GM12878 (cell line): ENCODE data around the gene DAPK3. TPM values are rescaled to one million over a fixed set of nuclear protein-coding genes. Genes with fewer than 3 reads are reported as not detected.

Experiments used
- CREB1 ChIP-seq: IDR thresholded peaks from 2 replicates; pipeline ENCODE4 v1.6.1; 2012; ENCODE audit warnings: low read depth, mild to moderate bottlenecking, inconsistent platforms
- DPF2 ChIP-seq: fragments of 450-650 bp; IDR thresholded peaks from 2 replicates; pipeline ENCODE4 v1.6.1; 2017; ENCODE audit warnings: mild to moderate bottlenecking
- EGR1 ChIP-seq, 2 experiments: IDR thresholded peaks; 1 replicate in 1 of 2; 2 replicates in 1 of 2; pipeline ENCODE4 v1.6.1; 2011 to 2012; ENCODE audit warnings: low read depth in 2 of 2, low read length in 2 of 2, borderline replicate concordance in 1 of 2, mild to moderate bottlenecking in 1 of 2, moderate library complexity in 1 of 2
- EZH2 ChIP-seq: IDR thresholded peaks from 2 replicates; pipeline ENCODE4 v1.6.1; 2012; ENCODE audit warnings: low read depth, mild to moderate bottlenecking, control low read depth, inconsistent platforms, low read length, borderline replicate concordance; ENCODE audit not compliant: control insufficient read depth
- MEF2A ChIP-seq: IDR thresholded peaks from 2 replicates; pipeline ENCODE4 v1.6.1; 2011; ENCODE audit warnings: low read depth, mild to moderate bottlenecking, low read length, moderate library complexity; ENCODE audit not compliant: insufficient read depth
- PAX5 ChIP-seq: IDR thresholded peaks from 2 replicates; pipeline ENCODE4 v1.6.1; 2011; ENCODE audit warnings: low read depth, low read length, borderline replicate concordance
- RAD21 ChIP-seq: IDR thresholded peaks from 2 replicates; pipeline ENCODE4 v1.6.1; 2011; ENCODE audit warnings: mild to moderate bottlenecking, low read depth, low read length, moderate library complexity; ENCODE audit not compliant: insufficient read depth
- RAD51 ChIP-seq: fragments of 450-650 bp; IDR thresholded peaks from 2 replicates; pipeline ENCODE4 v1.6.1; 2016; ENCODE audit warnings: moderate library complexity, mild to moderate bottlenecking, inconsistent platforms
- RUNX3 ChIP-seq: IDR thresholded peaks from 2 replicates; pipeline ENCODE4 v1.6.1; 2012; ENCODE audit warnings: low read length, inconsistent platforms
- SUZ12 ChIP-seq: fragments of 200-600 bp; sonication (generic); IDR thresholded peaks from one replicate; pipeline ENCODE4 v1.6.1; 2018; ENCODE audit warnings: antibody characterized with exemption, mild to moderate bottlenecking; ENCODE audit not compliant: unreplicated experiment
- YY1 ChIP-seq: IDR thresholded peaks from 2 replicates; pipeline ENCODE4 v1.6.1; 2011; ENCODE audit warnings: low read depth, mild to moderate bottlenecking, low read length
- ZNF207 ChIP-seq: fragments of 450-650 bp; IDR thresholded peaks from 2 replicates; pipeline ENCODE4 v1.6.1; 2014; ENCODE audit warnings: antibody characterized with exemption, mild to moderate bottlenecking, borderline replicate concordance
- ZNF384 ChIP-seq: IDR thresholded peaks from 2 replicates; pipeline ENCODE4 v1.6.1; 2012; ENCODE audit warnings: low read depth, mild to moderate bottlenecking, low read length, improper control_type of control experiment, borderline replicate concordance
- ZZZ3 ChIP-seq: IDR thresholded peaks from 2 replicates; pipeline ENCODE4 v1.6.1; 2011; ENCODE audit warnings: low read depth; ENCODE audit not compliant: control insufficient read depth, insufficient read length
- polyA plus RNA-seq, 11 experiments: library from polyadenylated mRNA; depleted of rRNA in 4 of 11; unstranded in 6 of 11; stranded (reverse) in 5 of 11; fragments of >200 nt; fragmentation: Nextera tagmentation in 4 of 11; fragmentation: Illumina TruSeq in 1 of 11; extraction: Ambion mirVana in 4 of 11; extraction: Trizol in 1 of 11; gene quantifications; 1 replicate in 1 of 11; 2 replicates in 10 of 11; pipeline versions ENCODE4 v1.2.1 to v1.2.3, GENCODE V29; 2011 to 2016; ENCODE audit warnings: inconsistent platforms in 2 of 11, missing spikeins in 2 of 11, low read depth in 1 of 11
- total RNA-seq, 4 experiments: library from RNA; depleted of rRNA in 3 of 4; stranded (reverse); fragments of >200 nt in 3 of 4; fragmentation: Illumina TruSeq in 1 of 4; extraction: Trizol in 1 of 4; gene quantifications; 2 replicates each; pipeline versions ENCODE4 v1.2.1 to v1.2.3, GENCODE V29; 2013 to 2021
- TF ChIP-seq, protein P1 (sequence below): IDR thresholded peaks from 2 replicates; pipeline ENCODE4 v1.6.1; 2012; ENCODE audit warnings: mild to moderate bottlenecking, low read depth, low read length
- TF ChIP-seq, protein P2 (sequence below): IDR thresholded peaks from 2 replicates; pipeline ENCODE4 v1.6.1; 2012; ENCODE audit warnings: low read length, inconsistent platforms
- TF ChIP-seq, protein P3 (sequence below): fragments of 450-650 bp; IDR thresholded peaks from 2 replicates; pipeline ENCODE4 v1.6.1; 2017; ENCODE audit warnings: mild to moderate bottlenecking, moderate library complexity
- TF ChIP-seq, protein P4 (sequence below): fragments of 150-350 bp; IDR thresholded peaks from 2 replicates; pipeline ENCODE4 v1.6.1; 2014; ENCODE audit warnings: mild to moderate bottlenecking, low read depth, low read length

Gene DAPK3
- total and polyA plus RNA-seq, 10 of the 15 experiments (the other 5 are each of a cell fraction or from before 2014, with no cell fraction given): 0.13 to 46.4 (median 24.8) TPM

DNA sequence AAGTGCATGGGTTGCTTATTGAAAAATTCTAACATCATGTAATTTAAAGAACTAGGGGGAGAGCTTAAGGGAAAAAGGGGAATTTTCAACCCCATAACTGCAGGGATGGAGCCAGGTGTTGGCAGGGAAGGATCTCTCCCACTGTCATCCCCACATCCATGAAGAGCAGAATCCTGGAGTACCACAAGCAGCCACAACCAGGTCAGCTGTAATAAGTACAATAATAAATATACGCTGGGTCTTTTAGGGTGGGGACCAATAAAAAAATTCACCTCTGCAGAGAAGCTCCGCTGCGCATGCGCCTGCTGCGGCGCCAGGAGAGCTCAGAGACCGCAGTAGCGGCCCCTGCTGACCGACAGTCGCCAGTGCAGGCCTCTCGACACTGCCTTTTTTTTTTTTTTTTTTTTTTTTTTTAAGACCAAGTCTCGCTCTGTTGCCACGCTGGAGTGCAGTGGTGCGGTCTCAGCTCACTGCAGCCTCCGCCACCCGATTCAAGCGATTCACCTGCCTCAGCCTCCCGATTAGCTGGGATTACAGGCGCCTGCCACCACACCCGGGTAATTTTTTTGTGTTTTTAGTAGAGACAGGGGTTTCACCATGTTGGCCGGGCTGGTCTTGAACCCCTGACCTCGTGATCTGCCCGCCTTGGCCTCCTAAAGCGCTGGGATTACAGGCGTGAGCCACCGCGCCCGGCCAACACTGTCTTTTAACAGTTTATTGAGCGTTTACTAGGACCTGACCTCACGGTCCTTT, 16.9 kb upstream of the DAPK3 start (continued):
- TF ChIP-seq ZNF384 (peak; percentile 98), RAD21 (0 out of 2 replicates have a peak, but pooled peaks have one; percentile 23), CREB1 (0 out of 2 replicates have a peak, but pooled peaks have one; percentile 49), RUNX3 (peak; percentile 71), MEF2A (no peak), EGR1 (IDR thresholded peaks at IDR 0.05; ENCODE audit: borderline replicate concordance in 1 of 2, low read depth in 2 of 2, low read length in 2 of 2) (no peak), SUZ12 (no peak), EZH2 (no peak), PAX5 (no peak), ZNF207 (peak; percentile 76; the same call in 1 of the 2 replicates), ZZZ3 (no peak), YY1 (peak; percentile 62), RAD51 (no peak), DPF2 (no peak; the same call in 1 of the 2 replicates)
- TF ChIP-seq, protein P1, sequence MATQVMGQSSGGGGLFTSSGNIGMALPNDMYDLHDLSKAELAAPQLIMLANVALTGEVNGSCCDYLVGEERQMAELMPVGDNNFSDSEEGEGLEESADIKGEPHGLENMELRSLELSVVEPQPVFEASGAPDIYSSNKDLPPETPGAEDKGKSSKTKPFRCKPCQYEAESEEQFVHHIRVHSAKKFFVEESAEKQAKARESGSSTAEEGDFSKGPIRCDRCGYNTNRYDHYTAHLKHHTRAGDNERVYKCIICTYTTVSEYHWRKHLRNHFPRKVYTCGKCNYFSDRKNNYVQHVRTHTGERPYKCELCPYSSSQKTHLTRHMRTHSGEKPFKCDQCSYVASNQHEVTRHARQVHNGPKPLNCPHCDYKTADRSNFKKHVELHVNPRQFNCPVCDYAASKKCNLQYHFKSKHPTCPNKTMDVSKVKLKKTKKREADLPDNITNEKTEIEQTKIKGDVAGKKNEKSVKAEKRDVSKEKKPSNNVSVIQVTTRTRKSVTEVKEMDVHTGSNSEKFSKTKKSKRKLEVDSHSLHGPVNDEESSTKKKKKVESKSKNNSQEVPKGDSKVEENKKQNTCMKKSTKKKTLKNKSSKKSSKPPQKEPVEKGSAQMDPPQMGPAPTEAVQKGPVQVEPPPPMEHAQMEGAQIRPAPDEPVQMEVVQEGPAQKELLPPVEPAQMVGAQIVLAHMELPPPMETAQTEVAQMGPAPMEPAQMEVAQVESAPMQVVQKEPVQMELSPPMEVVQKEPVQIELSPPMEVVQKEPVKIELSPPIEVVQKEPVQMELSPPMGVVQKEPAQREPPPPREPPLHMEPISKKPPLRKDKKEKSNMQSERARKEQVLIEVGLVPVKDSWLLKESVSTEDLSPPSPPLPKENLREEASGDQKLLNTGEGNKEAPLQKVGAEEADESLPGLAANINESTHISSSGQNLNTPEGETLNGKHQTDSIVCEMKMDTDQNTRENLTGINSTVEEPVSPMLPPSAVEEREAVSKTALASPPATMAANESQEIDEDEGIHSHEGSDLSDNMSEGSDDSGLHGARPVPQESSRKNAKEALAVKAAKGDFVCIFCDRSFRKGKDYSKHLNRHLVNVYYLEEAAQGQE: no peak
- TF ChIP-seq, protein P2, sequence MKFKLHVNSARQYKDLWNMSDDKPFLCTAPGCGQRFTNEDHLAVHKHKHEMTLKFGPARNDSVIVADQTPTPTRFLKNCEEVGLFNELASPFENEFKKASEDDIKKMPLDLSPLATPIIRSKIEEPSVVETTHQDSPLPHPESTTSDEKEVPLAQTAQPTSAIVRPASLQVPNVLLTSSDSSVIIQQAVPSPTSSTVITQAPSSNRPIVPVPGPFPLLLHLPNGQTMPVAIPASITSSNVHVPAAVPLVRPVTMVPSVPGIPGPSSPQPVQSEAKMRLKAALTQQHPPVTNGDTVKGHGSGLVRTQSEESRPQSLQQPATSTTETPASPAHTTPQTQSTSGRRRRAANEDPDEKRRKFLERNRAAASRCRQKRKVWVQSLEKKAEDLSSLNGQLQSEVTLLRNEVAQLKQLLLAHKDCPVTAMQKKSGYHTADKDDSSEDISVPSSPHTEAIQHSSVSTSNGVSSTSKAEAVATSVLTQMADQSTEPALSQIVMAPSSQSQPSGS: no peak
- TF ChIP-seq, protein P3, sequence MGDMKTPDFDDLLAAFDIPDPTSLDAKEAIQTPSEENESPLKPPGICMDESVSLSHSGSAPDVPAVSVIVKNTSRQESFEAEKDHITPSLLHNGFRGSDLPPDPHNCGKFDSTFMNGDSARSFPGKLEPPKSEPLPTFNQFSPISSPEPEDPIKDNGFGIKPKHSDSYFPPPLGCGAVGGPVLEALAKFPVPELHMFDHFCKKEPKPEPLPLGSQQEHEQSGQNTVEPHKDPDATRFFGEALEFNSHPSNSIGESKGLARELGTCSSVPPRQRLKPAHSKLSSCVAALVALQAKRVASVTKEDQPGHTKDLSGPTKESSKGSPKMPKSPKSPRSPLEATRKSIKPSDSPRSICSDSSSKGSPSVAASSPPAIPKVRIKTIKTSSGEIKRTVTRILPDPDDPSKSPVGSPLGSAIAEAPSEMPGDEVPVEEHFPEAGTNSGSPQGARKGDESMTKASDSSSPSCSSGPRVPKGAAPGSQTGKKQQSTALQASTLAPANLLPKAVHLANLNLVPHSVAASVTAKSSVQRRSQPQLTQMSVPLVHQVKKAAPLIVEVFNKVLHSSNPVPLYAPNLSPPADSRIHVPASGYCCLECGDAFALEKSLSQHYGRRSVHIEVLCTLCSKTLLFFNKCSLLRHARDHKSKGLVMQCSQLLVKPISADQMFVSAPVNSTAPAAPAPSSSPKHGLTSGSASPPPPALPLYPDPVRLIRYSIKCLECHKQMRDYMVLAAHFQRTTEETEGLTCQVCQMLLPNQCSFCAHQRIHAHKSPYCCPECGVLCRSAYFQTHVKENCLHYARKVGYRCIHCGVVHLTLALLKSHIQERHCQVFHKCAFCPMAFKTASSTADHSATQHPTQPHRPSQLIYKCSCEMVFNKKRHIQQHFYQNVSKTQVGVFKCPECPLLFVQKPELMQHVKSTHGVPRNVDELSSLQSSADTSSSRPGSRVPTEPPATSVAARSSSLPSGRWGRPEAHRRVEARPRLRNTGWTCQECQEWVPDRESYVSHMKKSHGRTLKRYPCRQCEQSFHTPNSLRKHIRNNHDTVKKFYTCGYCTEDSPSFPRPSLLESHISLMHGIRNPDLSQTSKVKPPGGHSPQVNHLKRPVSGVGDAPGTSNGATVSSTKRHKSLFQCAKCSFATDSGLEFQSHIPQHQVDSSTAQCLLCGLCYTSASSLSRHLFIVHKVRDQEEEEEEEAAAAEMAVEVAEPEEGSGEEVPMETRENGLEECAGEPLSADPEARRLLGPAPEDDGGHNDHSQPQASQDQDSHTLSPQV: no peak
- TF ChIP-seq, protein P4, sequence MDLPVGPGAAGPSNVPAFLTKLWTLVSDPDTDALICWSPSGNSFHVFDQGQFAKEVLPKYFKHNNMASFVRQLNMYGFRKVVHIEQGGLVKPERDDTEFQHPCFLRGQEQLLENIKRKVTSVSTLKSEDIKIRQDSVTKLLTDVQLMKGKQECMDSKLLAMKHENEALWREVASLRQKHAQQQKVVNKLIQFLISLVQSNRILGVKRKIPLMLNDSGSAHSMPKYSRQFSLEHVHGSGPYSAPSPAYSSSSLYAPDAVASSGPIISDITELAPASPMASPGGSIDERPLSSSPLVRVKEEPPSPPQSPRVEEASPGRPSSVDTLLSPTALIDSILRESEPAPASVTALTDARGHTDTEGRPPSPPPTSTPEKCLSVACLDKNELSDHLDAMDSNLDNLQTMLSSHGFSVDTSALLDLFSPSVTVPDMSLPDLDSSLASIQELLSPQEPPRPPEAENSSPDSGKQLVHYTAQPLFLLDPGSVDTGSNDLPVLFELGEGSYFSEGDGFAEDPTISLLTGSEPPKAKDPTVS: no peak
